ENCODE results near the gene ISM2.

GRCh38 chr14:77526266-77526665 lies 27.6 kb upstream of the ISM2 start:
- TF ChIP-seq, protein P1, sequence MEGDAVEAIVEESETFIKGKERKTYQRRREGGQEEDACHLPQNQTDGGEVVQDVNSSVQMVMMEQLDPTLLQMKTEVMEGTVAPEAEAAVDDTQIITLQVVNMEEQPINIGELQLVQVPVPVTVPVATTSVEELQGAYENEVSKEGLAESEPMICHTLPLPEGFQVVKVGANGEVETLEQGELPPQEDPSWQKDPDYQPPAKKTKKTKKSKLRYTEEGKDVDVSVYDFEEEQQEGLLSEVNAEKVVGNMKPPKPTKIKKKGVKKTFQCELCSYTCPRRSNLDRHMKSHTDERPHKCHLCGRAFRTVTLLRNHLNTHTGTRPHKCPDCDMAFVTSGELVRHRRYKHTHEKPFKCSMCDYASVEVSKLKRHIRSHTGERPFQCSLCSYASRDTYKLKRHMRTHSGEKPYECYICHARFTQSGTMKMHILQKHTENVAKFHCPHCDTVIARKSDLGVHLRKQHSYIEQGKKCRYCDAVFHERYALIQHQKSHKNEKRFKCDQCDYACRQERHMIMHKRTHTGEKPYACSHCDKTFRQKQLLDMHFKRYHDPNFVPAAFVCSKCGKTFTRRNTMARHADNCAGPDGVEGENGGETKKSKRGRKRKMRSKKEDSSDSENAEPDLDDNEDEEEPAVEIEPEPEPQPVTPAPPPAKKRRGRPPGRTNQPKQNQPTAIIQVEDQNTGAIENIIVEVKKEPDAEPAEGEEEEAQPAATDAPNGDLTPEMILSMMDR (IDR thresholded peaks at IDR 0.05 in 2 of 3, conservative IDR thresholded peaks at IDR 0.05 in 1 of 3; ENCODE audit: borderline replicate concordance in 1 of 3, insufficient read depth in 1 of 3, low read depth in 2 of 3, low read length in 2 of 3) = no peak
- TF ChIP-seq CEBPB (IDR thresholded peaks at IDR 0.05; ENCODE audit: low read depth) (no peak), TCF7L2 (IDR thresholded peaks at IDR 0.05; ENCODE audit: borderline replicate concordance, extremely low read depth, insufficient read depth, insufficient read length) (no peak), RAD21 (IDR thresholded peaks at IDR 0.05; ENCODE audit: low read depth) (no peak), EZH2 (IDR thresholded peaks at IDR 0.05) (no peak), POLR2A (IDR thresholded peaks at IDR 0.05; ENCODE audit: borderline replicate concordance, extremely low read depth, insufficient read depth, insufficient read length) (no peak), POLR2AphosphoS5 (IDR thresholded peaks at IDR 0.05; ENCODE audit: low read depth, low read length) (no peak), EZH2phosphoT487 (IDR thresholded peaks at IDR 0.05; ENCODE audit: borderline replicate concordance) (no peak), SP1 (IDR thresholded peaks at IDR 0.05; ENCODE audit: low read depth) (no peak), JUND (IDR thresholded peaks at IDR 0.05) (no peak)
- TF ChIP-seq, protein P2, sequence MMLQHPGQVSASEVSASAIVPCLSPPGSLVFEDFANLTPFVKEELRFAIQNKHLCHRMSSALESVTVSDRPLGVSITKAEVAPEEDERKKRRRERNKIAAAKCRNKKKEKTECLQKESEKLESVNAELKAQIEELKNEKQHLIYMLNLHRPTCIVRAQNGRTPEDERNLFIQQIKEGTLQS (IDR thresholded peaks at IDR 0.05) = no peak
- TF ChIP-seq, protein P3, sequence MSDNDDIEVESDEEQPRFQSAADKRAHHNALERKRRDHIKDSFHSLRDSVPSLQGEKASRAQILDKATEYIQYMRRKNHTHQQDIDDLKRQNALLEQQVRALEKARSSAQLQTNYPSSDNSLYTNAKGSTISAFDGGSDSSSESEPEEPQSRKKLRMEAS (IDR thresholded peaks at IDR 0.05) = no peak

Data from HCT116 (cell line).